ENCODE results near the gene RXFP4. TPM values are rescaled to one million over a fixed set of nuclear protein-coding genes. Genes with fewer than 3 reads are reported as not detected.
A peak's percentile ranks its signal among the peaks of the same experiment; 100 is the strongest.

The RXFP4 gene
- total and polyA plus RNA-seq, 2 of the 13 experiments (the other 11 are each of a cell fraction or from before 2014, with no cell fraction given): 0.38 to 1.4 TPM

GRCh38 chr1:155967341-155968050 is 26.1 kb downstream of the RXFP4 start (continued):
- TF ChIP-seq FOSL1 (CRISPR knock-in tag; IDR thresholded peaks at IDR 0.05; ENCODE audit: borderline replicate concordance): no peak
- TF ChIP-seq CBX2 (IDR thresholded peaks at IDR 0.05; ENCODE audit: low read depth, low read length): no peak
- TF ChIP-seq CBX2 (CRISPR knock-in tag; IDR thresholded peaks at IDR 0.05; ENCODE audit: low read depth): 0 out of 2 replicates have a peak, but pooled peaks have one; percentile 36
- peak; percentile 23 for TF ChIP-seq YY1 (IDR thresholded peaks at IDR 0.05; ENCODE audit: insufficient read depth, insufficient replicate concordance, low read depth, low read length)
- no peak for TF ChIP-seq NPAS2 (CRISPR knock-in tag; IDR thresholded peaks at IDR 0.05; ENCODE audit: borderline replicate concordance)
- no peak for TF ChIP-seq RORA (CRISPR knock-in tag; IDR thresholded peaks at IDR 0.05)
- no peak for TF ChIP-seq MTF1 (CRISPR knock-in tag; IDR thresholded peaks at IDR 0.05)
- TF ChIP-seq SMAD9 (CRISPR knock-in tag; IDR thresholded peaks at IDR 0.05): no peak
- TF ChIP-seq ZNF512B (CRISPR knock-in tag; IDR thresholded peaks at IDR 0.05; ENCODE audit: borderline replicate concordance): no peak
- no peak for TF ChIP-seq ZNF350 (CRISPR knock-in tag; IDR thresholded peaks at IDR 0.05; ENCODE audit: borderline replicate concordance, low read depth)
- TF ChIP-seq HDAC1 (CRISPR knock-in tag; IDR thresholded peaks at IDR 0.05): peak; percentile 89
- TF ChIP-seq, protein P1, sequence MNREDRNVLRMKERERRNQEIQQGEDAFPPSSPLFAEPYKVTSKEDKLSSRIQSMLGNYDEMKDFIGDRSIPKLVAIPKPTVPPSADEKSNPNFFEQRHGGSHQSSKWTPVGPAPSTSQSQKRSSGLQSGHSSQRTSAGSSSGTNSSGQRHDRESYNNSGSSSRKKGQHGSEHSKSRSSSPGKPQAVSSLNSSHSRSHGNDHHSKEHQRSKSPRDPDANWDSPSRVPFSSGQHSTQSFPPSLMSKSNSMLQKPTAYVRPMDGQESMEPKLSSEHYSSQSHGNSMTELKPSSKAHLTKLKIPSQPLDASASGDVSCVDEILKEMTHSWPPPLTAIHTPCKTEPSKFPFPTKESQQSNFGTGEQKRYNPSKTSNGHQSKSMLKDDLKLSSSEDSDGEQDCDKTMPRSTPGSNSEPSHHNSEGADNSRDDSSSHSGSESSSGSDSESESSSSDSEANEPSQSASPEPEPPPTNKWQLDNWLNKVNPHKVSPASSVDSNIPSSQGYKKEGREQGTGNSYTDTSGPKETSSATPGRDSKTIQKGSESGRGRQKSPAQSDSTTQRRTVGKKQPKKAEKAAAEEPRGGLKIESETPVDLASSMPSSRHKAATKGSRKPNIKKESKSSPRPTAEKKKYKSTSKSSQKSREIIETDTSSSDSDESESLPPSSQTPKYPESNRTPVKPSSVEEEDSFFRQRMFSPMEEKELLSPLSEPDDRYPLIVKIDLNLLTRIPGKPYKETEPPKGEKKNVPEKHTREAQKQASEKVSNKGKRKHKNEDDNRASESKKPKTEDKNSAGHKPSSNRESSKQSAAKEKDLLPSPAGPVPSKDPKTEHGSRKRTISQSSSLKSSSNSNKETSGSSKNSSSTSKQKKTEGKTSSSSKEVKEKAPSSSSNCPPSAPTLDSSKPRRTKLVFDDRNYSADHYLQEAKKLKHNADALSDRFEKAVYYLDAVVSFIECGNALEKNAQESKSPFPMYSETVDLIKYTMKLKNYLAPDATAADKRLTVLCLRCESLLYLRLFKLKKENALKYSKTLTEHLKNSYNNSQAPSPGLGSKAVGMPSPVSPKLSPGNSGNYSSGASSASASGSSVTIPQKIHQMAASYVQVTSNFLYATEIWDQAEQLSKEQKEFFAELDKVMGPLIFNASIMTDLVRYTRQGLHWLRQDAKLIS (CRISPR knock-in tag; IDR thresholded peaks at IDR 0.05): no peak
- TF ChIP-seq CEBPB (IDR thresholded peaks at IDR 0.05; ENCODE audit: borderline replicate concordance, low read depth, low read length): no peak
- TF ChIP-seq ETV5 (CRISPR knock-in tag; IDR thresholded peaks at IDR 0.05; ENCODE audit: borderline replicate concordance): peak; percentile 46; the same call in 1 of the 2 replicates
- no peak for TF ChIP-seq HCFC1 (IDR thresholded peaks at IDR 0.05; ENCODE audit: low read depth, low read length)
- 0 out of 2 replicates have a peak, but pooled peaks have one; percentile 47 for TF ChIP-seq KLF9 (CRISPR knock-in tag; IDR thresholded peaks at IDR 0.05; ENCODE audit: low read depth)
- no peak for TF ChIP-seq MAFG (CRISPR knock-in tag; IDR thresholded peaks at IDR 0.05)
- TF ChIP-seq, protein P2, sequence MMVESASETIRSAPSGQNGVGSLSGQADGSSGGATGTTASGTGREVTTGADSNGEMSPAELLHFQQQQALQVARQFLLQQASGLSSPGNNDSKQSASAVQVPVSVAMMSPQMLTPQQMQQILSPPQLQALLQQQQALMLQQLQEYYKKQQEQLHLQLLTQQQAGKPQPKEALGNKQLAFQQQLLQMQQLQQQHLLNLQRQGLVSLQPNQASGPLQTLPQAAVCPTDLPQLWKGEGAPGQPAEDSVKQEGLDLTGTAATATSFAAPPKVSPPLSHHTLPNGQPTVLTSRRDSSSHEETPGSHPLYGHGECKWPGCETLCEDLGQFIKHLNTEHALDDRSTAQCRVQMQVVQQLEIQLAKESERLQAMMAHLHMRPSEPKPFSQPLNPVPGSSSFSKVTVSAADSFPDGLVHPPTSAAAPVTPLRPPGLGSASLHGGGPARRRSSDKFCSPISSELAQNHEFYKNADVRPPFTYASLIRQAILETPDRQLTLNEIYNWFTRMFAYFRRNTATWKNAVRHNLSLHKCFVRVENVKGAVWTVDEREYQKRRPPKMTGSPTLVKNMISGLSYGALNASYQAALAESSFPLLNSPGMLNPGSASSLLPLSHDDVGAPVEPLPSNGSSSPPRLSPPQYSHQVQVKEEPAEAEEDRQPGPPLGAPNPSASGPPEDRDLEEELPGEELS (CRISPR knock-in tag; IDR thresholded peaks at IDR 0.05): peak; percentile 31
- peak; percentile 88 for TF ChIP-seq TBX2 (CRISPR knock-in tag; IDR thresholded peaks at IDR 0.05; ENCODE audit: borderline replicate concordance)
- no peak for TF ChIP-seq ISX (CRISPR knock-in tag; conservative IDR thresholded peaks at IDR 0.05)
- no peak for TF ChIP-seq FOXC1 (CRISPR knock-in tag; IDR thresholded peaks at IDR 0.05; ENCODE audit: borderline replicate concordance)
- TF ChIP-seq NFKB2 (CRISPR knock-in tag; IDR thresholded peaks at IDR 0.05; ENCODE audit: borderline replicate concordance): peak; percentile 92; the same call in 1 of the 2 replicates

Measured in HepG2 (cell line).